NOMO-1 (cell line): ENCODE results near the gene CFAP61.
A peak's percentile ranks its signal among the peaks of the same experiment; 100 is the strongest.

Source experiments
- DNase-seq, 2 experiments: peaks; one replicate each; lab custom pipeline; 2025; ENCODE audit not compliant: unreplicated experiment in 2 of 2; lab: John Stamatoyannopoulos, UW

The CFAP61 gene

GRCh38 chr20:20034486-20034885 lies 17.8 kb upstream of the CFAP61 start:
- no peak for DNase-seq

- DNase-seq: no peak
Measured at GRCh38 chr20:20036756-20037155, 15.6 kb upstream of the CFAP61 start.

DNA sequence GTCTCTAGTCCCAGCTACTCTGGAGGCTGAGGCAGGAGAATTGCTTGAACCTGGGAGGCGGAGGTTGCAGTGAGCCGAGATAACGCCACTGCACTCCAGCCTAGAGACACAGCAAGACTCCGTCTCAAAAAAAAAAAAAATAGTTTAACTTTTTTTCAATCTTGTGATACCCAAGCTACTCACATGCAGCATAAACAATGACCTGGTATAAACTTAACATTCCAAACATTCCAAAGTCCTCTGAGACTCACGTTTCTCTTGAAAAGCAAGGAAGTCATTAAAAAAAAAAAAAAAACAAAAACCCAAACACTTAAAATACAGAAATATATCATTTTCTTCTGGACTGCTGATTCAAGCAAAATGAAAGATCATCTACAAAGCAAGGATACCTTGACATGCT lies 14.4 kb upstream of the CFAP61 start:
- DNase-seq: no peak

- no peak for DNase-seq
Measured at GRCh38 chr20:20038586-20038985, 13.7 kb upstream of the CFAP61 start.

- DNase-seq: no peak
Measured at GRCh38 chr20:20039752-20040387, 12.5 kb upstream of the CFAP61 start.

DNA sequence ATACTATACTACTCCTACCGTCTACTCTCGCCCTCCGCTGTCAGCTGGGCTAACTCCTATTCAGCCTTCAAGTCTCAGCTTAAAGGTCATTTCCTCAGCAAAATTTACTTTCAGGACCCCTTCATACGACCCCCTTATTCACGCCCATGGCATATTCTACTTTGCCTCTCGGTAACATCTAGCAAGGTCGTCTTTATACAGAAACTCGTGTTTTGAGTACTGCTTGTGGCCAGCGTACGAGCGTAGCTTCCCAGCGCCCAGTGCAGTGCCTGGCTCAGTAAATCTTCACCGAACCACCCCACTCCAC lies 612 bp upstream of the CFAP61 start:
- no peak for DNase-seq

DNA sequence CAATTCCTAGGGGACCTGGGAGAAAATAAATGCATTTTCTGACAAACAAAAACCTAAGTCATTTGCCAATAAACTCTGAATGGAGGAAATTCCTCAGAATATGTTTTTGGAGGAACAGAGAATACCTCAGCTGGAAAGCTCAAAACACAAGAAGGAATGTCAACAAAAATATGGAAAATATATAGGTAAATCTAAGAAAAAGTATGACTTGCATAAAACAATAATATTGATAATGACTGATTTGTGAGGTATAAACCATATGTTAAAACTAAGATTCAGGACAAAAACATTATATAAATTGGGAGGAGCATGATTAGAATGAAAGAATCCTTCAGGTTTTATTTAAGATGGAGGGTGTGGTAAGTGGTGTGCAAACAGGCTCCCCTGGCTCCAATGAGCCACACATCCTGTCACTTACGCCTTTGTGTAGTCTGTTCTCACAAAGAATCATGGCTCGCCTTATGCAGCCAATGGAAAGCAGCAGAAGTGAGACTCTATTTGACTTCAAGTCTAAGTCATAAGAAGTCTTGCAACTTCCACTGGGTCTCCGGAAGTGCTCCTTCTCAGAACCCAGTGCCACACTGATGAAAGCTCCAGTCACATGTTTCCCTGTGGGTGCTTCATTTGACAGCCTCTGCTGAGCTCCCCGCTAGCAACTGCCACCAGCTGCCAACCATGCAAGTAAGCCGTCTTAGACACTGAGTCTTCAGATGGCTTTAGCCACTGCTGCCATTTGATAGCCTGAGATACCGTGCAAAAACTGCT lies 8.1 kb downstream of the CFAP61 start:
- no peak for DNase-seq

- no peak for DNase-seq
Measured at GRCh38 chr20:20063941-20064702, 11.8 kb downstream of the CFAP61 start.

DNA sequence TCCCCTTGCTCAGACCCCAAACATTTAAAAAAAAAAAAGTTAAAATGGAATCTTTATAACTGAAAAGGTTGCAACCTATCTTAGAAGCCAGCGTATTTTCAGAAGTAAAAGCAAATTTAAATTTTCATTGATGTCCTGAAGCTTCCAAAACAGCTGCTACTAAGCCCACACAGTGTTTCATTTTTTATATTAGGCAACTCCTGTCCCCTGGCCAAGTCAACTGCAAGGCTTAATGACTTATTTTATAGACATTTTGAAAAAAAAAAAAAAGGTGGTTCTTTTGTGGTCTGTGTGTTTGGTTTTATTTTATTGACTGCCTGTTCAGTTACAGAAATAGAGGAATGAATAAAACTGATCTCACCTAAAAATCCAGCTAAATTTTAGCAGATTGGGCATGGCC lies 13.0 kb downstream of the CFAP61 start:
- no peak for DNase-seq

- DNase-seq: no peak
Measured at GRCh38 chr20:20070871-20071726, 18.8 kb downstream of the CFAP61 start.

DNA sequence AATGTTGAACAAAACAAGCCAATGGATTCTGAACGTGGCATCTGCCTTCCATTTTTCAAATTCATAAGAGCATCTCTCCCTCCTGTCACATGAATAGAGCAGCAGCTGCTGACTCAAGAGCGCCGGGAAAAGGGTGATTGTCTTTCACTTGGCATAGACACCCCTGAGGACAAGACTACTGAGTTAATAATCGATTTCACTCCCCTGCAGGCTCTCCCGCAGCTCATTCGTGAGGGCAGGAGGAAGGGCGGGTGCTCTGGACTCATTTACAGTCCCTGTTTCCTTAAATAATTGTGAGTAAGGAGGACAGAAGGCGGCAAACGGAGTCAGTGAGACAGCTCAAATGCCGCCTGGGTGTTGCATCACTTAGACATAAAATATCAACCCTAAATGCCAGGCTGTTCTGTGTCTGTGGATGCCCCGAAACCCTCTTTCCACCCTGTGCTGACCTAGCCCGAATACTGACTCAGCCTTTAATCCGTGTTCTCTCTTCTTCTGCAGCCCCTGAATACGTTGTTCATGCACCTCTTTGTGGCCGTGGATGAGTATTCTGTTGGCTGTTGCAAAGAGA lies 21.6 kb downstream of the CFAP61 start:
- DNase-seq: peak; percentile 7 to 26

GRCh38 chr20:20075032-20075431 lies 22.7 kb downstream of the CFAP61 start:
- DNase-seq: no peak

DNA sequence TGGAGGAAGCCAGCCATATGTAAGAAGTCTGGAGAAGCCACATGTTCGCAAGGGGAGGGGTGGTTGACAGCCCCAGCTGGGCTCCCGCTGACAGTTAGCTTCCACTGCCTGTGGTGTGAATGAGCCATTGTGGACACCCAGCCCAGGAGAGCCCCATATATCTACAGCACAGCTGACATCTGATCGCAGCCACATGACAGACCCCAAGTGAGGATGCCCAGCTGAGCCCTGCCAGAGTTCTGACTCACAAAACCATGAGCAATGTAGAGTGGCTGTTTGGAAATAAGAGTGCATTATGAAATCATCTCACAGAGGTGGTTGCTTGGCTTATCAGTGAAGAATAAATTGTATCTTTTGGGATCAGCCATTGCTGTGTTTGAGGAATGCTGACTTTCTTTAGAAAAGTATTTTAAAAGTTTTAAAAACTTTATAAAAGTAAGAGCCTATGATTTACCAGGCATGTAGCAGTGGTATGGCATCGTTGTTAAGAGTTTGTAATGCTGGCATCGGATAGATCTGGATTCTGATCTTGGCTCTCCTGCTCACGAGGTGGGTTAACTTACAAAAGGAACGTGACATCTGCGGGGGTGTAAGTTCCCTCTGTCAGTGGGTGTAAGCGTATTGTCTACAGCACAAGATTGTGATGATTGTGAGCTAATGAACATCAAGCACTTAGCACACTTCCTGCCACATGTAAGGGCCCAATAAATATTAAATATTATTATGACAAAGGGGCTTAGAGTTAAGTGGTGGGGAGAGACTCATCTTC lies 24.1 kb downstream of the CFAP61 start:
- DNase-seq: peak; percentile 3 to 26

DNA sequence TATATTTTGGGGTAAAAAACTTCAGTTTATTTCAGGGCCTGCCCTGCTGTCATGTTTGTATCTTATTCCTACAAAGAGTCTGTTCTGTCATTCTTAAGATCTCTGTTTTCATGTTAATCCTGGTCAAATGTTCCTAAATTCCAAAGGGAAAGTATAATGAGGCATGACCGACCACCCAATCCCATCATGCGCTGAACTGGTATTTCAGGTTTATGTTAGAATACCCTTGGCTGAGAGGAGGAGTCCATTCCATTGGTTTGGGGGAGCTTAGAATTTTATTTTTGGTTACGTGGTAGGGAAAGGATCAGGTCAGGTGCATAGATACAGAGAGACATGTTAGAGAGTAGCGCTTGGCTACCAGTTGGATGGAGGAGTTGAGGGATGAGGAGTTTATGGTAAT lies 25.7 kb downstream of the CFAP61 start:
- no peak for DNase-seq

- DNase-seq: no peak
Measured at GRCh38 chr20:20079102-20079784, 26.9 kb downstream of the CFAP61 start.

GRCh38 chr20:20083807-20084206 lies 31.5 kb downstream of the CFAP61 start:
- DNase-seq: peak; percentile 58 to 66

GRCh38 chr20:20084296-20084752 lies 32.0 kb downstream of the CFAP61 start:
- no peak for DNase-seq

- DNase-seq: no peak
Measured at GRCh38 chr20:20085071-20085470, 32.7 kb downstream of the CFAP61 start.

DNA sequence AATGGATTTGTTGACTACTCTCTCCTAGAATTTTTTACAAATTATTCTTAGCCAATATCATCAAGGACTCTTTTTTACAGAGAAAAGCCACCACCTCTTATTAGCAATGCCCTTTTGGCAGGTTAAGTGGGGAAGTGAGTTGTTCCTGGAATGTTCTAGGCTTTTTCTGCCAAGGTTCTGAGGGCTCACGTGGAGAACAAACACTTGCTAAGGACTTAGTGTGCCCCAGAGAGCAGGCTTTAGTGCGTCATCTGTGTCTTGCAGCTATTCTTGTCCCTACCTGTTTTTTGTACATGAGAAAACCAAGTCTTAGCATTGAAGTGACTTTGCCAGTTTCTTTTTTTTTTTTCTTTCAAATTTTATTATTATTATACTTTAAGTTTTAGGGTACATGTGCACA lies 33.5 kb downstream of the CFAP61 start:
- DNase-seq: no peak
